ENCODE results near the gene MTHFSD. TPM values are rescaled to one million over a fixed set of nuclear protein-coding genes. Genes with fewer than 3 reads are reported as not detected.

MTHFSD gene
- polyA plus RNA-seq, 1 of the 3 experiments (the other 2 are of a cell fraction), result 15.6 TPM

DNA sequence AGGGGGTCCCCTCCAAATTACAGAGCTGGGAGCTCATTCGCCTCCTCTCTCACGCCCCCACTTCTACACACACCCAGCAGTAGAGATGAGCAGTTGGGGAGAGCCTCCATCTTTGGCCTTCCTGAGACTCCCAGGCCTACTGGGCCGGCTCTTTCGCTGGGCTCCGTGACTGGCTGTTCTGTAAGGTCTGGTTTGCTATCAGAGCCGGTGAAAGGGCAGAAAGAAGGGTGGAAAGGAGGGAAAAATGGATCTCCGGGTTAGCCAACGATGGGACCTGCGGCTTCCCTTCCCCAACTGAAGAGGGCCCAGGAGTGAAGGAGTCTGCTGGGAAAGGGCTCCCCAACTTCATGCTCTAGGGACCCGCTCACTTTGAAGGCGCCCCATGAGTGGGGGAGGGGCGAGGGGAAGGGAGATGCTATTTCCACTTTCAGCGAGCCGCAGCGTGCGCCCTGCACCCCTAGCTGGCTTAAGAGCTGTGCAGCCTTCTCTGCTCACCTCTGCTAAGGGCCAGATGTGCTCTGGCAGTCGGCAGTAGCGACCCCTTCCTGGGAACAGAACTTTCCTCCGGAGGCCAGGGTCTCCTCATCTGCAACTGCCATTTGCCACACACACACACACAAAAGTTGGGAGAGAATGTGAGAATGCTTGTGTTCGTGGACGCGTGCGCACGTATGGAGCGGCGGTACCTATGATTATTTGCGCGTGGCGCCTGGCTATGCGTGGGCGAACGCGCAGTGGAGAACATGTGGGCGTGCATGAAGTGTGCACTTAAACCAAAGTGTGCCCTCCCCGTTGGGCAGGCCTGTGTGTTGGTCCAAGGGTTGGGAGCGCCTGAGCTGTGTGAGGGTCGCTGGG is 47.6 kb downstream of the MTHFSD start (continued):
- TF ChIP-seq REST (IDR thresholded peaks at IDR 0.05; ENCODE audit: low read depth, low read length), result no peak

GRCh38 chr16:86505899-86506864 is 48.9 kb downstream of the MTHFSD start:
- Histone ChIP-seq H3K4me2 (no peak overlapping the region), H3F3A (replicated peaks; ENCODE audit: insufficient read depth) (no peaks in the 10 kb centered on the region), H3K27ac (ENCODE audit: low read depth in 2 of 2, low read length in 1 of 2) (no peak overlapping the region), H3K79me2 (ENCODE audit: insufficient read depth) (no peaks in the 10 kb centered on the region), H3K9me3 (no peaks in the 10 kb centered on the region), H3K27me3 (ENCODE audit: insufficient read depth) (peaks cover 95% of the 10 kb centered on the region), H2AFZ (ENCODE audit: low read depth) (no peak overlapping the region), H3K4me3 (ENCODE audit: low read depth in 2 of 2, low read length in 1 of 2) (no peak overlapping the region), H4K20me1 (ENCODE audit: insufficient read depth) (0 out of 2 replicates have a peak, but pooled peaks cover 22% of the 10 kb centered on the region), H3K4me1 (ENCODE audit: control insufficient read depth in 1 of 2, insufficient read depth in 2 of 2, low read depth in 1 of 2, low read length in 1 of 2) (no peaks in the 10 kb centered on the region), H3K9ac (no peak overlapping the region), H3K9me2 (no peaks in the 10 kb centered on the region), H3K36me3 (replicated peaks in 1 of 2; ENCODE audit: control insufficient read depth in 1 of 2, insufficient read depth in 2 of 2, low read length in 1 of 2) (no peaks in the 10 kb centered on the region)
- DNase-seq, result no peak
- TF ChIP-seq TAF1 (IDR thresholded peaks at IDR 0.05; ENCODE audit: borderline replicate concordance, low read depth, low read length) (no peak), RFX5 (IDR thresholded peaks at IDR 0.05; ENCODE audit: low read length) (no peak), EZH2phosphoT487 (IDR thresholded peaks at IDR 0.05; ENCODE audit: borderline replicate concordance, low read depth) (peak; percentile 90)
- POLR2A ChIA-PET, result no interaction called here
- CTCF ChIA-PET, result interaction anchor here (0.7 to 1.8 kb wide), 2 partner anchors 11 to 685 kb away, joined by 3 to 11 read pairs; no protein-coding TSS in a partner anchor
- 10% methylated on average over 12 of the region's 27 CpGs for WGBS (ENCODE audit: low lambda C conversion rate)

GRCh38 chr16:86505185-86505898 is 49.7 kb downstream of the MTHFSD start:
- Histone ChIP-seq H3K9me2 (no peaks in the 10 kb centered on the region), H3K9me3 (no peaks in the 10 kb centered on the region), H3K4me1 (ENCODE audit: control insufficient read depth in 1 of 2, insufficient read depth in 2 of 2, low read depth in 1 of 2, low read length in 1 of 2) (no peaks in the 10 kb centered on the region), H3K4me3 (ENCODE audit: low read depth in 2 of 2, low read length in 1 of 2) (no peak overlapping the region), H3K4me2 (no peak overlapping the region), H3F3A (replicated peaks; ENCODE audit: insufficient read depth) (no peaks in the 10 kb centered on the region), H3K27ac (ENCODE audit: low read depth in 2 of 2, low read length in 1 of 2) (no peak overlapping the region), H3K9ac (no peak overlapping the region), H4K20me1 (ENCODE audit: insufficient read depth) (0 out of 2 replicates have a peak, but pooled peaks cover 26% of the 10 kb centered on the region), H3K27me3 (ENCODE audit: insufficient read depth) (peaks cover 95% of the 10 kb centered on the region), H2AFZ (ENCODE audit: low read depth) (no peak overlapping the region), H3K36me3 (replicated peaks in 1 of 2; ENCODE audit: control insufficient read depth in 1 of 2, insufficient read depth in 2 of 2, low read length in 1 of 2) (no peaks in the 10 kb centered on the region), H3K79me2 (ENCODE audit: insufficient read depth) (no peaks in the 10 kb centered on the region)
- POLR2A ChIA-PET, result no interaction called here
- CTCF ChIA-PET, result interaction anchor here (1.8 kb wide), 1 partner anchor 12 kb away, joined by 11 read pairs; no protein-coding TSS in a partner anchor
- DNase-seq, result no peak
- TF ChIP-seq EZH2phosphoT487 (IDR thresholded peaks at IDR 0.05; ENCODE audit: borderline replicate concordance, low read depth) (peak; percentile 84; the same call in 1 of the 2 replicates), CTCF (IDR thresholded peaks at IDR 0.05) (no peak)
- WGBS (ENCODE audit: low lambda C conversion rate), result 6% methylated on average over 30 of the region's 67 CpGs
